Activated naive CD4-positive, alpha-beta T cell (primary cell): ENCODE measurements around the gene ECPAS.
"Not testable (repeated sequence)": the region's sequence is repeated elsewhere in the genome, so short reads cannot be mapped to it uniquely, and the experiment has no call there.

Source experiments
- DNase-seq, 4 experiments: peaks; one replicate each; lab custom pipeline; 2025; lab: John Stamatoyannopoulos, UW

The ECPAS gene

DNA sequence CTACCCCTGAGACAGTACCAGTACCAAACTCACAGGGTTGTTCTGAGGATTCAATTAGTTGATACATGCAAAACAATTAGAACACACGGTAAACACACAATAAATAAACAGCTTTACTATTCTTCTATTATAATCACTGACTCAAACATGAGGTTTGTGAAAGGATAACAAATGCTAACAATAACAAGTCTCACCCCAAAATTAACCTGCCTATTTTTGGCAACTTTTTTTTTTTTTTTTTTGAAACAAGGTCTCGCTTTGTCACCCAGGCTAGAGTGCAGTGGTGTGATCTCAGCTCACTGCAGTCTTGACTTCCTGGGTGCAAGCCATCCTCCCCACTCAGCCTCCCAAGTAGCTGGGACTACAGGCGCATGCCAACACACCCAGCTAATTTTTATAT lies 6.5 kb downstream of the ECPAS start:
- no peak for DNase-seq

DNA sequence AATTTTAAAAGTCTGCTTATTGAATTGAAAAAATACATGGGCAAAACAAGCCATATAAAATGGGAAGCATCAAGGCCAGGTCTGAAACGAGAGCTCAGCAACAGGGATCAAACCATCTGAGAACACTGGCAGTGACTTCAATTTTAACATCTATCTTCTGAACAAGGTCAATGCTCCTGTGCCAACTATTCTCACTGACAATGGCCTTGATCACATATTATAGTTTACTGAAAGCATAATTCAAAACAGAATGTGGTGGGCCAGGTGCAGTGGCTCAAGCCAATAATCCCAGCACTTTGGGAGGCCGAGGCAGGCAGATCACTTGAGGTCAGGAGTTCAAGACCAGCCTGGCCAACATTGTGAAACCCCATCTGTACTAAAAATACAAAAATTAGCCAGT lies 9.0 kb downstream of the ECPAS start:
- DNase-seq = no peak

DNA sequence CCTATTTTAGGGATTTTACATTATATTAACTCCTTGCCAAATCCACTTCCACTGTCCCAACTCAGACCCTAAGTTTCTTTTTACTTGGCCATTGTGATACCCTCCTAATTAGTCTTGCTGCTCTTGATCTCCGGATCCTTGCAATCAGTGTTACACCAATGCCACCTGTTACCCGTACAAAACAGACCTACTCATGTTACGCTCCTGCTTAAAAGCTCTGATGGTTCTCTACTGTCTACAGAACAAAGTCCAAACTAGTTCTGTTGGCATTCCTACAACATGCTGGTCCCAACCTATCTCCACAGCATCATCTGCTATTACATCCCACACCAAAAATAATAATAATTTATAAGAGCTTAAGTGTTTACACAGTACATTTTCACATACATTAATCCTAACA lies 9.8 kb downstream of the ECPAS start:
- no peak for DNase-seq

DNA sequence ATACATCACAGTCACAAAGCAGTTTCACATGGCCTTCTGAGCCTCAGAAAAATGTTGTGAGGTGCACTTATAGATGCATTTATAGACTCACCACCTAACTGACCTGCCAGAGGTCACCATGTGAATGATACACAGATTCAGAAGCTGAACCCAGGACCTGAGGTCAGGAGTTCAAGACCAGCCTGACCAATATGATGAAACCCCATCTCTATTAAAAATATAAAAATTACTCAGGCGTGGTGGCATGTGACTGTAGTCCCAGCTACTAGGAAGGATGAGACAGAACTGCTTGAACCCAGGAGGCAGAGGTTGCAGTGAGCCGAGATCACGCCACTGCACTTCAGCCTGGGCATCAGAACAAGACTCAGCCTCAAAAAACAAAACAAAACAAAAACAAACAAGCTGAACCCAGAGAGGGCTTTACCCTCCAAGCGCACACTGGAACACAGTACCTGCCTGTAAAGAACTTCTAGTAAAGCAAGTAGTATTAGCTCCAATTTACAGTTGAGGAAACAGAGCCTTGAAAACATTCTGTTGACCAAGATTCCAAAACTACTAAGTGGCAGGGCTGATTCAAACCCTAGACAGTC lies 16.3 kb downstream of the ECPAS start:
- no peak for DNase-seq

DNA sequence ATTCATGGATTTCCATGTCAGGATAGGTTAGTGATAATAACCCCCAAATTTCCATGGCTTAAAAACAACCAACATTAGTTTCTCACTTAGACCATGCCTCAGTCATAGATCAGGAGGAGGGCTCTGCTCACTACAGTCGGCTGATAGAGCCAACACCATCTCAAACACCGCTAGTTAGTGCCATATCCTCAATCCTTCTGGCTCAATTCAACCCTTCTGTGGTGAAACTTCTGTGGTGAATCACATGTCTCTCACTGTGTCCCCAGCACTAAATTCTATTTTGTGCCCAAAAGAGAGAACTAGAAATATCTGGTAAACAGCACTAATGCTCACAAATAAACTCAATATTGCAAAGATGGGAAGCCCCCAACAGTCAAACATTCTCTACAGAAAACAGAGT lies 21.1 kb downstream of the ECPAS start:
- no peak for DNase-seq

DNA sequence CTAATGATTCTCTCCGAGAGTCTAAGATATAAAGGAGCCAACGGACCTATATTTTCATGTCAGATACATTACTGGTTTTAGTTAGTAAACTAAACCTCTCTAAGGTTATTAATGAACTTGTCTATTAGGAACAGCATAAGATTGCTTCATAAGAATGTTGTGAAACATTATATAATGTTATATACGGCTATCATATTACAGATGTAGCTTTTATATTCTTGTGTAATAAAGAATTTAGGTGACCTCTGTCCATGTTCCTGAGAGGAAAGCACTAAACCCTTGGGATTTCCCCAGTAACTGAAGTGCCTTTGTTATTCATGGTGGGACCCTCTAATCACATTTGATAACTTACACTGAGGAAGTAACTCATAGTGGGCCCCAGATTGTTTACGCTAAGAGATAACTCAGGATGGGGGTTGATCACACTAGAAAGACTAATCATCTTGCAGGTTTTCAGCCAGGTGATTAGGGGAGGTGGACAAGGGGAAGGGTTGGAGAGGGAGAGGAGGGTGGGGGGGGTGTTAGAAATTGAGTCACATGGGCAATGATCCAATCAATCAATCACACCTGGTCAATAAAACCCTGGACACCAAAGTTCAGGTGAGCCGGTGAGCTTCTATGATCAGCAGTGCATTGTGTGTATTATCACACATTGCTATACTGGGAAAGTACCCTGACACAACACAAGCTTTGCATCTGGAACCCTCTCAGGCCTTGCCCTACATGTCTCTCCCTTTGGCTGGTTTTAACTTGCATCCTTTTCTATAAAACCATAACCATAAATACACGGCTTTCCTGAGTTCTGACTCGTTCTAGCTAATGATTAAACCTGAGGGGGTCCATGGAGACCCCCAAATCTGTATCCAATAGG lies 25.8 kb downstream of the ECPAS start:
- DNase-seq = no peak

DNA sequence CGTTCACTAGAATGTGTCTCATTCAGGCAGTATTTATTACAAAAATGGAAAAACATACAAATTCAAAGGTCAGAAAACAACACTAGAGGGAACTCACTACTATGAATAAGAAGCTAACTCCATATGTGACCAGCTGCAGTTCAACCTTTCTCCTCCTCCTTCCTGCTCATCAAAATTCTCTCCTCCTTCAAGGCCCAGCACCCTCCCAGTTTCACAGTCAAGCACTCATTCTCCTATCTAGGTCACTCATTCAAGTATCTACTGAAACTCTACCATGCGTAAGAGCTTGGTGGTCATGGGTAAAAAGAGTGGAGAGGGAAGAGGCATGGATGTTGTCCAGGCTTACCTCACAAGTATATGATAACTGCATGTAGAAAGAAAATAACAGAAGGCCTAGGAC lies 27.7 kb downstream of the ECPAS start:
- DNase-seq = no peak

DNA sequence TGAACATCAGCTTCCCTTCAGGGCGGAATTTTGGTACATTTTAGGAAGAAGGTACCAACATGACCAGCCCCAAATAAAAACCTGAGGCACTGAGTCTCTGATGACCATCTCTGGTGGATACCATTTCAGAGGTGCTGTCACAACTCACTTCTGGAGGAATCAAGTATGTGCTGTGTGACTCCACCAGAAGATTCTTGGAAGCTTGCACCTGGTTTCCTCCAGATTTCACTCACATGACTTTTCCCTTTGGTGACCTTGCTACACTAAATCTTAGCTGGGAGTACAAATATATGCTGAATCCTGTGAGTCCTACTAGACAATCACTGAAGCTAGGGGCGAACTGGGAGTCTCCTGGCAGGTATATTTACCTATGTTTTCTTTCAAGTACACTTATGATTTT lies 28.5 kb downstream of the ECPAS start:
- no peak for DNase-seq

DNA sequence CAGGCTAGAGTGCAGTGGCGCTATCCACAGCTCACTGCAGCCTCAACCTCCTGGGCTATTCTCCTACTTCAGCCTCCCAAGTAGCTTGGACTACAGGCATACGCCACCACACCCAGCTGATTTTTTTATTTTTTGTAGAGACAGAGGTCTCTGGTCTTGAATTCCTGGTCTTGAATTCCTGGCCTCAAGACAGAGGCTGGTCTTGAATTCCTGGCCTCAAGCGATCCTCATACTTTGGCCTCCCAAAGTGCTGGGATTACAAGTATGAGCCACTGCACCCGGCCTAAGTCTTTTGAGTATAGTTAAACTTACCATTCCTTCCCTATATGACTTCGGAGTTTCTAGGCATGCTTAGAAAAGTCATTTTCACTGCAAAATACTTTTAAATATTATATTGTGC lies 29.4 kb downstream of the ECPAS start:
- no peak for DNase-seq

DNA sequence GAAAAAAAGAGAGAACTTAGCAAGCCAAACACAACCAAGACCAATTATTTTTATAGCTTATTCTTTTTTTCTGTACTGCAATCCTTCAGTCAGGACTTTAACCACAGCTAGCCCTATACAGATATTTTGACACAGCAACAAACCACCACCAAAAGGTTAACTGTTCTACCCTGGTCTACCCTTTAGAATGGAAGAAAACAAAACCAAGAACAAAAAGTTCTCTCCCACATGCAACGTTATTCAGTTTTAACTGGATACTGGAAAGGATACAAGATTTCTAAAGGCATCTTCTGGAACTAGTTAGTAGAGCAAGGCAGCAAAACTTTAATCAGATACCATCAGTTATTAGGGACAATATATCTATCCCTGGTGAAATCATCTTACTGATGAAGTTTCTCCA lies 32.6 kb downstream of the ECPAS start:
- no peak for DNase-seq

DNA sequence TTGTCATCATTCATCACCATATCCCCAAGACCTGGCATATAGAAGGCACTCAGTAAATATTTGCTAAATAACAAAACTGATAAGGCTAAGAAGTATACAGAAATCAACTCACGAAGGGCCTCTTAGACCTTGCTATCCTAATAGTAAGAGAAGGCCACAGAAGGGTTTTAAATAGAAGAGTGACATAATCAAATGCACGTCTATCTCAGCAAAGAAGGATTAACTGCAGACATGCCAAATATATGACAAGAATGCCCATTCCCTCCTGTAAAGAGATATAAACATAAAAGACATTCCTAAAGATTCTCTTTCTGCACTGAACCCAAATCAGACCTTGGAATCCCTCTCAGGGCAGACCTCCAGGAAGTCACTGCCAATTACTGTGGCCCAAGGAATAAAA lies 34.1 kb downstream of the ECPAS start:
- DNase-seq = no peak

DNA sequence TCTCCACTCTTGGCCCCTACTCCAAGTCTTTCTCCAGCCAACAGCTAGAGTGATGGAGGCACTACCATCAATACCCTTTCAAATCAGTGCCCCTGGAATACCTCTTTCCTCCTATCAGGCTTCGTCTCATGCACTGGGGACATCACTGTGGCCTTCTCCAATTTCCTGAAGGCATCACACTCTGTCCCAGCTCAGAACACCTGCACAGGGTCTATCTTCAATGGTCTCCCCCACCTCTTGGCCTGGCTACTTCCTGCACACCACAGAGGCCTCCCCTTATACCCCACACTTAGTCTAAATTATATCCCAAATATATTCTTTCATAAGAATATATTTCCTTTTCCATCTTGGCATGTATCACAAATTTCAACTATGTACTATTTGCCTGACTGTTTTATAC lies 34.5 kb downstream of the ECPAS start:
- DNase-seq = no peak

DNA sequence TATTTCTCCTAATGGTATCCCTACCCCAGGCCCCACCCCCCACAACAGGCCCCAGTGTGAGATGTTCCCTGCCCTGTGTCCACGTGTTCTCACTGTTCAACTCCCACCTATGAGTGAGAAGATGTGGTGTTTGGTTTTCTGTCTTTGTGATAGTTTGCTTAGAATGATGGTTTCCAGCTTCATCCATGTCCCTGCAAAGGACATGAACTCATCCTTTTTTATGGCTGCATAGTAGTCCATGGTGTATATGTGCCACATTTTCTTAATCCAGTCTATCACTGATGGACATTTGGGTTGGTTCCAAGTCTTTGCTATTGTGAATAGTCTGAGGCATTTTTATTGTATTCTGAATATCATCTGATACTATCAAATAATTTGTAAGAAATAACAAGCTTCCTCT lies 38.4 kb downstream of the ECPAS start:
- not testable (repeated sequence) for DNase-seq

DNA sequence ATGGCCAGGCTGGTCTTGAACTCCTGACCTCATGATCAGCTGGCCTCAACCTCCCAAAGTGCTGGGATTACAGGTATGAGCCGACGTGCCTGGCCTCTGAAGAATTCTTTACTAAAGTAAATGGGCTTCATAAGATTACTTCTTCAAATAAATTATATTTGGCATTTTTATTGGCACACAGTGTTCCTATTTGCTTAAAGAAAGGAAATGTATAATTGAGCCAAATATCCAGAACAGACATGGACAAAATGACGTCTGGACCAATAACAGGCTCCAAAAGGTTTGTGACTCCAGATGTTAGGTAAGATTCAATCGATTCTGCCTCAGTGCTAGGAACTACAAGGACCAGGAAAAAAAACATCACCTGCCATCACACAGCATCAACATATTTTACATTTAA lies 40.7 kb downstream of the ECPAS start:
- DNase-seq = no peak

DNA sequence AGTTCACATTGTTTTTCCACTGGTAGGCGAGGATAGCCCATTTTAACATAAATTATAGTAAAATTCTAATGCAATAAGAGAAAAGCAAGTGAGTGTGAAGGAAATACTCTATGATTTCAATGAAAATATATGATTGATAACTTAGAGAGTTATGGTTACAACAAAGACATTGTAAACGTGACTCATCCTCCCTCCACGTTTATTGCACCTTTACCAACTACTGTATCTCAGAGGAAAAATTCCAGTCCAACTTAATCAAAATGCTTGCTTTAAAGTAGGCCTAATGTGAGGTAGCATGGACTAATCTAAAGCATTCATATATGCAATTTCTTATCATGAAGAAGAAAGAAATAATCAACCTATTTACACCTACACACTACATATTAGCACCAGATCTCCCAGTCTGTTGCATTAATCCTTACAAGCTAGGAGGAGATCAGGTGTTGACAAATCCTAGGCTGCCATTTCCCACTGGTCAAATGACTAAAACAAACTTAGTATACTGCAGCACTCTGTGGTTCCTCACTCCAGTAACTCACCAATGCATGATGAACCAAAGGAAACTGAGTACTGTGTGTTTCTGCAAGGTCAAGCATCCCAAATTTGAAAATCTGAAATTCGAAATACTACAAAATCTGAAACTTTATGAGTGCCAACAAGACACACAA lies 41.7 kb downstream of the ECPAS start:
- DNase-seq = no peak

DNA sequence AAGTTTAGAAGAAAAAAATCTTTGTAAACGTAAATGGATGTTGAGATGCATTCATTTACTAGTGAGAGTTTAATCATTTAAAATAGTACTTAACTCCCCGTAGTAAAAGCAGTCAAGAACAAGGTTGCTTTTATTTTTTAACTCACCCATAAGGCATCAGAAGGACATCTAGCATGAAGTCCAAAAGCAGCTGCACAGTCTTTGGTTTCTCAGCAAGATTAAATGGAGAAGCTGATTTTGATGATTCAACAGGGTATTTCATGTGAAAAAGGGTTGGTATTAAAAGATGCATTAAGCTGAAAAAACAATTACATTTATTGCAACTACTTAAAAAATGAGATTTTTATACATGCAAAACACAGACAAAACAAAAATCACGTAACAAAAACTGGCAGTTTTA lies 44.0 kb downstream of the ECPAS start:
- no peak for DNase-seq

DNA sequence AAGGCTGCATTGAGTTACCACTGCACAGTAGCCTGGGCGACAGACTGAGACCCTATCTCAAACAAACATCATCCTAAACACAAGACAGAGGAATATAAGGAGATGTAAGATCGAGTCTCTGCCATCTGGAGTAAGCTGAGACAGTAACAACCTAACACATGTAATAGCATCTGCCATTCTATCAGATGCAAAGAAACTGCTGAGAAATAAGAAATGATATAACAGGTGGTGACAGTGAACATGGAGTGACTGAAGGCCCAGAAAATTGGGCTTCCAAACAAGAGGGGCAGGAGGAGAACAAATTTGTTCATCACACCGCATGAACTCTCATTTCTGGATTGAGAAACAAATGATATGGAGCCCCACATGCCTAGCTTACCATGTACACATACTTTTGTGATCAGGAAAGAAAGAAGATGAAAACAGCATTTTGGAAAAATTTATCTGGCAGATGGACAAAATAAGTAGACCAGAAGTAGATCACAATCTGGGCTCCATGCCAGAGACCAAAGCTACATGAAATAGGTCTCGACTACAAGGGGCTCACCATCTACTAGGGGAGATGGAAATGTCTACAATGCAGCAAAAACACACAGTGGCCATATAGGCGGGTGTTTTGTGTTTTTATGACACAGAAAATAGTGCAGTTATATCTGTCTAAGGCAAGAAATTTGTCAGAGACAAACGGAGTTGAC lies 45.5 kb downstream of the ECPAS start:
- DNase-seq = no peak

DNA sequence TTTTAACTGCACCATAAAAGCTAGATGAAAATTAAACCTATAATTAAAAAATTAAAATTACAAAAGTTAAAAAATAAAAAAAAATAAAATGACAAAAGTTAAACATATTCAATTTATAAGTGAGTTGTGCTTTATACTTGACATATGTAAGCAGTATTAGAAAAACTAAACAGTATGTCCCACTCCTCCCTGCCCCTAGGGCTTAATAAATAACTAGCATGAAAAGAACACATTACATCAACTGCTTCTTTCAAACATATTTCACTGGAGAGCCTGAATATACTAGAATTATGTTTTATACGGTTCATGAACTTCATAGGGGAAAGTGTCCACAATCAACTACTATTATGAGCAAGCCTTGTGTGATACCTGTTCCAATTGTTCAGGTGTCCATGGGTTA lies 47.6 kb downstream of the ECPAS start:
- DNase-seq = no peak

DNA sequence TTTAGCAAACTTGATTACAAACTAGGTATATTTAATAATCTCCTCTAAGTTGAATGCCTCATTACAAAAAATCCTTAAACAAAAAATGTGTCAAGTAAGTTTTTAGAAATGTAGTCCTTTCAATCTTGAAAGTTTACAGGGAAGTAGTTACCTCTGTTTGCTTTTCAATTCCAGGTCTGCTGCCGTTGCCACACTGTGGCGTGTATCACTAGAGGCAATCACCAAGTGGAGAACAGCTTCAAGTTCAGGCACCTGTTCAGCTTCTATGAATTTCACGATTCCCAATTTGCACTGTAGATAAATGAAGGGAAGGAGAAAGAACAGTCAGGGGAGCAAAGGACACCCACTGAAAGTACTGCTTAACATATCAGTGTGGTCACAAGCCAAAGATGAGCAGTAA lies 51.1 kb downstream of the ECPAS start:
- no peak for DNase-seq

DNA sequence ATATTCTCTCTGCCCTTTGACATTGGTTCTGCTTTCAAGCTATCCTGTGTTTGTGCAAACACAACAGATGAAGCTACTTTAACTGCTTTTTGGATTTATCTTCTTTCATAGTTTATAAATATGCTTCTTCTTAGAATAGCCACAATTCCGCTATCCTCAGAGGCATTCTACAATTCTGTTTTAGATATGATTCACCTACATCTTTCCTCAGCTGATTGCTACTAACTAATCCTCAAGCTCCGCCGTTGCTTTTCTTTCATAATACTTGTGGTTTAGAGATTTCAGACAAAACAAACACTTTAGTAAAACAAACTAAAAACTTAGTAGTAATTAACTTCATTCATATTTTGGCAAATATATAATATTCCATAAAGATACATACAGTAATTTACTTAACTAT lies 52.5 kb downstream of the ECPAS start:
- no peak for DNase-seq

DNA sequence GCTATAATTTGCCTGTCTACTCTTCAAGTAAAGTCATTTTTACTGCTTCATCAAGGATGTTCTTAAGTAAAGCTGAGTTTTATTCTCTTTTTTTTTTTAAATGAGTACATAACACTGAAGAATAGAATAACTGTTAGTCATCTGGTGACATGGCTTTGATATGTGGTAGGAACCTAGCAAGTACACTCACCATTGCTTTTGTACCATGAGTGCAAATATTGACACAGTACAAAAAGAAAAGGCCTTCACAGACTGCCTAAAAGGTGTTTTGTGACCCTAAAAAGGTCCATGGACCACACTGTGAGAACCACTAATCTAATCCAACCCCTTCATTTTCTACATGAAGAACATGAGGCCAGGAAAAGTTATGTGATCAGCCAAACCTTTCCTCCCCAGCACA lies 55.0 kb downstream of the ECPAS start:
- no peak for DNase-seq

DNA sequence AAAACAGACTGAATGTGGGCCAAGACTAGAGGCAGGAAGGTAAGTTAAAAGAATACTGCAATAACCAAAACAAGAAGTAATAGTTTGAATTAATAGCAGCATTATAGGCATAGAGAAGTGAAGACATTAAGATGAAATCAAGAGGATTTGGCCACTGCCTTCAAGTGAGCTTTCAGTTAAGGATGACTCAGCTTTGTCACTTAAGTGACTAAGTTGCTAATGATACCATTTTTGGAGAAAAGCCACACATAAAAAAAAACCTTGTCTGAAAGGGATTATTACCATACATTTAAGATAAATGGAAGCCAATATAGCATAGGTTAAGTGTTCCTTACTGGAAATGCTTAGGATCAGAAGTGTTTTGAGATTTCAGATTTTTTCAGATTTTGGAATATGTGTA lies 57.0 kb downstream of the ECPAS start:
- DNase-seq = no peak

DNA sequence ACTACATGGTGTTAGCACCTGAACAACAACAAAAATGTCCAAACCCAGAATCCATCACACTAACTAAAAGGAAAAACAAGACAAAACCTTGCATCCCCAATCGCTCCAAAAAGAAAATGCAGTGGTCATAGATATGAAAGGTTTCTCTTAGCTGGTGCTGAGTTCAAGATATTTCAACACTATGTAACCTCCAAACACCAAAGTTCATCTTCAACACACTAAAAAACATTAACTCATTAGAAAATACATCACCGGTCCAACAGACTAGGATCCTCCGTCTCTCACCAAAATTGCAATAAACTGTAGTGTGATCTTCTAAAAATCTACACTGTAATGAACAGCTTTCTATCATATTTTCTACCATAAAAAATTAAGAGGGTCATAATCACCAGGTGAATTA lies 60.8 kb downstream of the ECPAS start:
- DNase-seq = no peak
